SK-MEL-5 (cell line): ENCODE measurements around the gene ANXA1. TPM values are rescaled to one million over a fixed set of nuclear protein-coding genes. Genes with fewer than 3 reads are reported as not detected.
"Not testable (repeated sequence)": the region's sequence is repeated elsewhere in the genome, so short reads cannot be mapped to it uniquely, and the experiment has no call there.

ENCODE experiments used
- DNase-seq: peaks from one replicate; pipeline ENCODE4 v3.0.0-alpha.2; 2016; ENCODE audit warnings: low read depth, low spot score
- in situ Hi-C: cut with HindIII; loops from 2 replicates; pipeline ENCODE4 v1.10.0; 2016; ENCODE audit warnings: low sequenced_read_pairs, high pct_unique_total_duplicates, low pct_unique_long_range_greater_than_20kb
- total RNA-seq: library from RNA; depleted of rRNA; stranded (reverse); fragments of >200 nt; shearing (Covaris generic); gene quantifications from 2 replicates; pipeline ENCODE4 v1.2.3, GENCODE V29; 2014

ANXA1 gene
- total RNA-seq, 1 experiment from 2014 or later = 25.0 TPM

DNA sequence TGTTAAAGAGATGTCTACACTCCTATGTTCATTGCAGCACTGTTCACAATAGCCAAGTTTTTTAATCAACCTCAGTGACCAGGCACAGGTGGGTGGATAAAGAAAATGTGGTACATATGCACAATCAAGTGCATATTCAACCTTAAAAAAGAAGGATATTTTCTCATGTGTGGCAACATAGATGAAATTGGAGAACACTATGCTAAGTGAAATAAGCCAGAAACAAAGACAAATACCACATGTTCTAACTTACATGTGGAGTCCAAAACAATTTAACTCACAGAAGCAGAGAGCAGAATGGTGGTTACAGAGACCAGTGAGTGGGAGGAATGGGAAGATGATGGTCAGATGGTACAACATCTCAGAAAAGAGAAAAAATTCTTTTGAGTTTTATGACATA lies 31.8 kb downstream of the ANXA1 start:
- DNase-seq = no peak
- in situ Hi-C loops = loop anchor here (25.0 kb wide), 1 partner anchor 321 kb away; no protein-coding TSS in a partner anchor

DNA sequence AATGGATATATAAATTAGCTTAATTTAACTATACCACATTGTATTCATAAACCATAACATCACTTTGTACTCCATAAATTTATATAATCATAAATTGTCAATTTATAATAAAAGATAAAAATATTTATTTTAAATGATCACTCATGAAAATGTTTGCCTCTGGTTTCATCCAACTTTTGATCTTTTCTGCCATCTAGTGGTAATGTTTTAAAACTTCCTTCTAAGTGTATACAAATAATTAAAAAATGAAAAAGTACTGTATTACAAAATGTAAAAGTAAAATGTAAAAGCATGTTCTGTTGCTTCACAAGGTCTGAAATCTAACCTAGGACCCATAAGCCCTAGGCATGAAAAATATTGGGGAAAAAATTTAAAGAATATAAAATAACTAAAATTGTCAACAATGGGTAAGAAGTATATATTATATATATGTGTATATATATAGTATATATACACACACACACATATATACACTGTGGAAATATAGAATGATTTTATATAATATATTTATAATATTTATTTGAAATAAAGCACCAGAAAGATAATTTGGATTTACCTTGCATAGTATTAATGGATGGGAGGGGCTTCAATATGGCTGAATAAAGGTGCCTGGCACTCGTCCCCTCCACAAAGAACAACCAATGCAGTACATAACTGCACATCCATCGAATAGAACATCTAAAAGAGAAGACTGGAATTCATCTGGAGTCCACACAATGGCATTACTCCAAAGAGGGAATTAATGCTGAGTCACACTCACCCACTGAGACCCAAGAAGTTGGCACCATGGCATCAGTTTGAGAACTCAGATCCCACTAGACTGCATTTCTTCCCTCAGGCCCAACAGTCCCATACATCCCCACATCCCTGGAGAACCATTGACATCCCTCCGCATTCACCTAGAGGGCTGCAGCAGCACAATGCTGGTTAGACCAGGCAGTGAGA lies 32.5 kb downstream of the ANXA1 start:
- peak; percentile 61 for DNase-seq
- in situ Hi-C loops = loop anchor here (25.0 kb wide), 1 partner anchor 322 kb away; no protein-coding TSS in a partner anchor

DNA sequence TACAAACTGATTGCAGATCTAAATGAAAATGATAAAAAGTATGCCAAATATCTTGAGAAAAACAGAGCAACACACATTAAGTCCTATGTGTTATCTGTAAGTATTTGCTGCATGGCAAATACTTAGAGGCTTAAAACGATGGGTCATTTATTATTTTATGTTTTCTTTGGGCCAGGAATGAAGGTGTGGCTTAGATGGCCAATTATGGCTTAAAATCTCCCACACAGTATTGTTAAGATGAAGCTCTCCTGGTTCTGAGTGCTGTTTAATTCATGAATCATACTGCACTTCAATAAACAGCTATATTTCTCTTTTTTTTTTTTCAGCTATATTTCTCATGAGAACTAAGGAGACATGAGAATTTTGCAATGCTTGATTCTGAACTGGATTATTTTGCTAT lies 39.4 kb downstream of the ANXA1 start:
- DNase-seq = not testable (repeated sequence)
- in situ Hi-C loops = loop anchor here (25.0 kb wide), 1 partner anchor 329 kb away; no protein-coding TSS in a partner anchor

DNA sequence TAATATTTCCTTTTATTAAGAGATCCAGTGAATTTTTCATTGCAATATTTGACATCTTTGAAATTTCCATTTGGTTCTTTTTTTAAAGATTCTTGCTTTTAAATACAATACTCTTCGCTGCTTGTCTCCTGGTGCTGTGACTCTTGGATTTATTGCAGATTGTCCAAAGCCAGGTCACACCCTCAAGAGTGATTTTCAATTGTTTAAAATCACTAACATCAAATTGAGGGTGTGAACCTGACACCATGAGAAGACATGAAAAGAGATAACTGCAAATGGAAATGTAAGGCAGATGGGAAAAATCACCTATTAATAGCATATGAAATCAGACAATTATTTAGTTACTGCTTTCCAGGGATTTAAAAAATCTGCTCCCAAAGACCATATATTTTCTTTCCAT lies 42.6 kb downstream of the ANXA1 start:
- no peak for DNase-seq
- in situ Hi-C loops = loop anchor here (25.0 kb wide), 1 partner anchor 332 kb away; no protein-coding TSS in a partner anchor

DNA sequence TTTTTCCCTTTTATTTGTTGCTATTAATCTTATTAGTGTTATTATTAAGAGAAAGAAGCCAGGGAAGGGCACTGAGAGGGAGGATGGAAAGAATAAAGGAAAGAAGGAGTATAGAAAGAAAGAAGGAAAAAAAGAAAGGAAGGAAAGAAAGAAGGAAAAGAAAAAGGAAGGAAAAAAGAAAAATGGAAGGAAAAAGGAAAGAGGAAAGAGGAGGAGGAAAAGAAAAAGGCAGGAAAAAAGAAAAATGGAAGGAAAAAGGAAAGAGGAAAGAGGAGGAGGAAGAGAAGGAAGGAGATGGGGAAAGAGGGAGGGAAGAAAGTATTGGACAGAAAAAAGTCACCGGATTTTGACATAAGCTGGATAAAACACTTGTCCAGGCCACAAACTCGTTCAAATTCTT lies 47.8 kb downstream of the ANXA1 start:
- in situ Hi-C loops = loop anchor here (25.0 kb wide), 1 partner anchor 337 kb away; no protein-coding TSS in a partner anchor
- DNase-seq = no peak

DNA sequence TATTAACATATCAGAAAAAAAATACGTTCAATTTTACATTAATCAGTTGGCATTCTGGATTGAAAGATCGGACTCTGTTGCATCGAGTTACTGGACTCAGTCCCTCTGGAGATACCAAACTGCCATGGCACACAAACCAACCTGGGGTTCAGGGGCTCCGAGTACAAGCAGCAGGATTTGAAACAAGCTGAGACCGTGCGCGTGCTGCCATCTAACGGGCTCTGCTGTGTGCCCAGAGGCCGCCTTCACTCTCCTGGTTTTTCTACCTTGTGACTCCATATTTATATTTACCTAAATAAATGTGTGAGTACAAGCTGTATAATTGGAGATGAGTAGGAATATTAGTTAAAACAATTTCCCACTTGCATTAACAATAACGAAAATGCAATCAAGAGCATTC lies 48.2 kb downstream of the ANXA1 start:
- in situ Hi-C loops = loop anchor here (25.0 kb wide), 1 partner anchor 338 kb away; no protein-coding TSS in a partner anchor
- peak; percentile 74 for DNase-seq

DNA sequence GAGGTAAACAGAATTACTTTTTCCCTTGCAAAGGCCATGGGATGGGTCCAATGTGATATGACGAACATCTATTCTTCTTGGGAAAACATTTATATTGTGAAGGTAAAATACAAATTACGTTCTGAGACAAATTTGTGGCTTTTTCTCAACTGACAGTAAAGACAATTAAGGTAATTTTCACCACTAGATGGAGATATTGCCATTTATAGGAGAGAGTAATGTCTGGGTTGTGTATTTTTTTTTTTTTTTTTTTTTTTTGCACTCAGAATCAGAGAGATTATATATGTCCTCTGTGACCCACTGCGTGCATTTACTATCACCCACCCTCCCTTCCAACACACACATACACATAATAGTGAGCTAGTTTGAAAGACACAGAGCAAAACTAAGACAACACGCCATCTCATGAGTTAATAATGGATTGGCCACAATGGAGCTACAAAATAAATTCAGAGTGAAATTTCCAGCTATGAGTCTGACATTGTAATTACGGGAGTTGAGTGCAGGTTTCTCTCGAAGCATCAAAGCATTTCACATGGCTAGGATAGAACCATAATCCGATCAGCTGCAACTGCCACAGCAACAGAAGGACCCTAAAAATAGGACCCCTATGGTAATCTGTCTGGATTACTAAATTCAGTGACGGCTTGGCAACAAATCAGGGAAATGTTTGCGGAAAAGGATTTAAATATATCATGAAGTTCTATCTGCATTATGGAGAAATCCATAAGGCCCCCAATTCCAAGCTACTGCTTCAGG lies 49.2 kb downstream of the ANXA1 start:
- DNase-seq = peak; percentile 76
- in situ Hi-C loops = no loop called here

DNA sequence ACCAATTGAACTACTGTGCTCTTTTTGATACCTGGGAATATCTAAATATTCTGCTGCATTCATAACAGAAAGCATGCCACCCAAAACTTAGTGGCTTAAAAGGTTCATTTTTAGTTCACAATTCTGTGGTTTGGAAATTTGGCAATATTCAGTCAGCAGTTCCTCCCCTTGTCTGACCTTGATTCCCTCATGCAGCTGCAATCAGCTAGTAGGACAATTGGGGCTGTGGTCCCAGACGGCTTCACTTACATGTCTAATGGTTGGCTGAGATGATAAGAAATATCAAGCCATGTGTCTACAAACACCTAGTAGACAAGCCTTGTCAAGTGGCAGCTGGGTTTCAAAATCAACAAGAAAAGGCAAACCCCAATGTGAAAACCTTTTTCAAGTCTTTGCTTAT lies 51.3 kb downstream of the ANXA1 start:
- DNase-seq = no peak
- in situ Hi-C loops = no loop called here

DNA sequence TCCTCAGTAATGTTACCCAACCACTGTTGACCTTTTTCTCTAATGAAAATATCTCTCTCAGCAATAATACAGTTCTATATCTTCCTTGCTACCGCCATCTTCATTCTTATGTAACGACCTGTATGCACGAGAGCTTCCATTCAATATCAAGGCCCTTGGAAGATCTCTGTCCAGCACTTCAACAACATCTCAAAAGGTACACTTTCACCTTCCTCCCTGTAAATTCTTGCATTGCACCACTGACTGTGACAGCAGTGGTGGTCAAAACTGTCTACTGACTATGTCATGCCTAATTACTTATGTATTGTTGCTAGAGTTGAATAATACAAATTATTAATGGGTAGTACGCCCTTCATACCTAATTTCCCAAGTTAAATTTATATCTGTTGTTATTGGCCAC lies 53.3 kb downstream of the ANXA1 start:
- DNase-seq = no peak
- in situ Hi-C loops = no loop called here

DNA sequence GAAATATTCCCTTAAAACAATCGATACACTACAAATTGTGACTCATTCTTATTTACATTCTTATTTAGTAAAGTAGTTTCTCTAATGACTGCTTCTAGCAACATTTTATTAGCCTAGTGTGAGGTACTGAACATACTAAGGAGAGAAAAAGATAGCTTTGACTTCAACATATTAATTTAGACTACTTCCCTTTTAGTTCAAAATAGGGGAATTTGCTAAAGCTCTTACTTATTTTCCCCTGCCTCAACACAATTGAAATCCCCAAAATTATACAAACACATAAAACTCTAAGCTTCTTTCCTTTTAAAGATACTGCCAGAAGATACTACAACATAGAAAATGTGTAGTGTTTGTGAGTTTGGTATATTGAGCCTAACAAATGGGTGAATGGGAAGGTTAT lies 55.2 kb downstream of the ANXA1 start:
- in situ Hi-C loops = no loop called here
- DNase-seq = no peak

DNA sequence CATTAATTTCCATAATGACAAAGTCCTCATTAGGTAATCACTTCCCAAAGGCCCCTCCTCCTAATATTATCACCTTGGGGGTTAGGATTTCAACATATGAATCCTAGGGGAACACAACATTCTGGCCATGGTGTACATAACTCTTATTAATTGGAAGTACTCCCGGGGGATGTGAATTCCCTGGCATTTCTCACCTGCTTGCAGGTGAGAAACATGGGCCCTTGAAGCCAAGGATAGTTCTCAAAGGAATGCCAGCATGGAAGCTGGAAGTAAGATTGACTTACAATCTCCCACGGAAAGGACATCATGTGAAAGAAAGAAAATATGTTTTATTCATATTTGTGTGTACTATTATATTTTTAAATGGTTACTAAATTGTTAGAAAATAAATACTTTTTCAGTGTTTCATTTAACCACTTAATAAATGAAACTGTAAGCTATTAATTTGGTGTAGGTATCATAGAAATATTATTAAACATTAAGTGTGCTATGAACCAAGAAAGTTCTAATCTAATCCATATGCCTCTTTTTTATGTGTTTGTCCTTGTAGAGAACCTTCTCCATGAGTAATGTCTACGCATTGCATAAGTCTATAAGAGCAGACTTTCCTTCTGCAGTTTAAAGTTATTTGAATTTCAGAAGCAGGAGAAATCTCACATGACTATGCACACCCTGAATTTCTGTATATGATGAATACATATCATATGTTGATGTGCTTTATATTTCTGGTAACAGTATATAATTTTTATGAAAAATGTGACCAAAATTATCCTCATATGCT lies 59.4 kb downstream of the ANXA1 start:
- in situ Hi-C loops = no loop called here
- no peak for DNase-seq

DNA sequence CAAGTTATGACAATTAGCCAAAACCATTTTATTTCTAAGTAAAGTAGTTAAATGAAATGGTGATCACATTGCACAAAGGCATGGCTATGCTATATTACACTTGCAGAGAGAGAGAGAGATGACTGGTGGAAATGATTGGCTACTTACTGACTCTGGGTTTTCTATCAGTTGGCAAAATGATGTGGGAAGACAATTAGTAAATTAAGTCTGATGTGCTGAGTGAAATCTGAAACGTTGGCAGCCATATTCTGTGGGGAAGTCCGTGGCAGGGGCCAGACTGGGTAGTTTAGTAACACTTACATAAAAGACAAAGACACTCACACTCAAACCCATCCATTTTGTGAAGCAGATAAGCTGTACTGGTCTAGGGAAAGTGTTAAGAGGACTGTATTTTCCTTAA lies 61.6 kb downstream of the ANXA1 start:
- DNase-seq = no peak
- in situ Hi-C loops = no loop called here

DNA sequence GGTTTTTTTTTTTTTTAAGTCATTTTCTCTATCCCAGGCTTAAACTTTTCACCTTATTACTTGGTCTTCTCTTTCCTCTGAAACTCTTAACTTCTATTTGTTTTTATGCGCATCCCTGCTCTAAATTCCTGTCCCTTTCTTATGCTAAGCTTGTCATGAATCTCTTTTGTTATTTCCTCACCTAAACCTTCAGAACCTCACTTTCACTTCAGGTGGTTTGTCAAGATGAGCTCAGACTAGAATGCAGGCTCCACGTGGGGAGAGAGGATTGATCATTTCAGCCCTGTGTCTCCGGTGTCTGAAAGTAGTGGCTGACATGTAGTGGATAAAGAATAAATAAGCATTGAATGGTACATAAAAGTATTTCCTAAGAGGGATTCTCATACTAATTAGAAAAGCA lies 63.6 kb downstream of the ANXA1 start:
- in situ Hi-C loops = no loop called here

DNA sequence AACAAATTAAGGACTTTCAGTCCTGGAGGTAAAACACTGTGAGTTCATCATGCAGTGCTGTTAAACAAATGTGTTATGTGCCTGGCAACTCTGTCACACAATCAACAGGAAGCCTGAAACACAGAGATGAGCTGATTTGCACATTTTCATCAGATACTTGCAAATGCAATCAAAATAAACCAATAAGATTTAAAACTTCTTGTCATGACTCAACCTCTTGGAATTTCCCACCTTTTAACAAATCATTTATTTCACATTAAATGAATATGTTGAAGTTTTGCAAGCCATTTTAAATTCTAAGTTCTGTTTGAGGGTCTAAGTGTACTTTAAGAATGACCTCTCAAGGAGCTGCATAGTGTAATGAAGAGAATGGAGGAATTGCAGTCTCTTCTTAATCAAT lies 64.4 kb downstream of the ANXA1 start:
- in situ Hi-C loops = no loop called here

More for the DNA sequence above, 63.6 kb downstream of the ANXA1 start:
- DNase-seq = no peak

More for the DNA sequence above, 64.4 kb downstream of the ANXA1 start:
- DNase-seq = no peak
